CD4-positive, alpha-beta T cell (primary cell): Measurements from ENCODE around the gene CAPN7. TPM values are rescaled to one million over a fixed set of nuclear protein-coding genes. Genes with fewer than 3 reads are reported as not detected.

Experiments used
- ATAC-seq: fragments of 200-7000 bp; cut with Tn5 transposase; one replicate; pipeline ENCODE4 v1.10.0; 2022; ENCODE audit warnings: mild to moderate bottlenecking; ENCODE audit not compliant: poor library complexity
- CTCF ChIA-PET: fragments of 350-600 bp; sonication (Branson Sonifier 250); formaldehyde crosslinking; loops from one replicate; lab custom pipeline; 2021; ENCODE audit warnings: antibody characterized with exemption, inconsistent platforms; lab: Charles Lee
- POLR2A ChIA-PET: fragments of 350-600 bp; sonication (Branson Sonifier 250); formaldehyde crosslinking; loops from one replicate; lab custom pipeline; 2021; ENCODE audit warnings: antibody characterized with exemption, inconsistent platforms; lab: Charles Lee
- DNase-seq, 14 experiments: peaks; one replicate each; pipeline ENCODE4 v3.0.0-alpha.2; 2013 to 2020; ENCODE audit warnings: mixed read lengths in 2 of 14
- H3K27ac ChIP-seq, 2 donors: one replicate each; pipeline versions ENCODE4 v1.5.1 to v1.7.0; 2013; ENCODE audit warnings: low read length in 2 of 2, low read depth in 1 of 2, mild to moderate bottlenecking in 1 of 2
- H3K27me3 ChIP-seq, 2 experiments: 1 replicate in 1 of 2; 2 replicates in 1 of 2; pipeline versions ENCODE4 v1.6.1 to v1.7.0; 2013; ENCODE audit warnings: low read length in 2 of 2, control low read depth in 1 of 2, mild to moderate bottlenecking in 1 of 2, moderate library complexity in 1 of 2; ENCODE audit not compliant: insufficient read depth in 2 of 2, control insufficient read depth in 1 of 2
- H3K36me3 ChIP-seq: one replicate; pipeline ENCODE4 v1.6.1; 2013; ENCODE audit warnings: low read length, control low read depth; ENCODE audit not compliant: insufficient read depth
- H3K4me1 ChIP-seq: one replicate; pipeline ENCODE4 v1.6.1; 2013; ENCODE audit warnings: low read length, control low read depth; ENCODE audit not compliant: insufficient read depth
- H3K4me3 ChIP-seq: one replicate; pipeline ENCODE4 v1.5.1; 2013; ENCODE audit warnings: mild to moderate bottlenecking, low read length, moderate library complexity
- H3K9me3 ChIP-seq, 2 experiments: 1 replicate in 1 of 2; 2 replicates in 1 of 2; pipeline versions ENCODE4 v1.6.1 to v1.7.0; 2013; ENCODE audit warnings: low read length in 2 of 2, mild to moderate bottlenecking in 2 of 2, control low read depth in 1 of 2, moderate library complexity in 1 of 2; ENCODE audit not compliant: control insufficient read depth in 1 of 2, insufficient read depth in 1 of 2
- H3K27ac Mint-ChIP-seq: one replicate; pipeline ENCODE4 v1.8.0; 2020; ENCODE audit warnings: mixed read lengths
- H3K27me3 Mint-ChIP-seq: one replicate; pipeline ENCODE4 v1.8.0; 2021; ENCODE audit warnings: mixed read lengths
- H3K36me3 Mint-ChIP-seq: one replicate; pipeline ENCODE4 v1.8.0; 2021; ENCODE audit warnings: low read depth, mixed read lengths
- H3K4me1 Mint-ChIP-seq: one replicate; pipeline ENCODE4 v1.8.0; 2021; ENCODE audit warnings: low read depth, mixed read lengths
- H3K4me3 Mint-ChIP-seq: one replicate; pipeline ENCODE4 v1.8.0; 2020; ENCODE audit warnings: mild to moderate bottlenecking, mixed read lengths
- H3K9me3 Mint-ChIP-seq: one replicate; pipeline ENCODE4 v1.8.0; 2020; ENCODE audit warnings: mixed read lengths
- intact Hi-C, 2 experiments: fragments of 100-400 bp; cut with DNase I in 1 of 2; cut with micrococcal nuclease in 1 of 2; formaldehyde crosslinking; loops; one replicate each; pipeline versions ENCODE4 v1.15.1 to v1.9.0; 2023 to 2025; cut with DNase I, micrococcal nuclease
- total RNA-seq, 174 experiments: library from RNA in 2 of 174; stranded (reverse) in 2 of 174; gene quantifications; one replicate each; pipeline ENCODE4 v1.2.3 and lab custom pipeline; 2021 to 2026
- TF ChIP-seq, protein P1 (sequence below): fragments of 200-600 bp; IDR thresholded peaks from one replicate; pipeline ENCODE4 v1.8.0; 2022; ENCODE audit warnings: antibody characterized with exemption, mild to moderate bottlenecking

Gene CAPN7
- total RNA-seq, 2 experiments from 2014 or later = 64.7 to 69.4 TPM

DNA sequence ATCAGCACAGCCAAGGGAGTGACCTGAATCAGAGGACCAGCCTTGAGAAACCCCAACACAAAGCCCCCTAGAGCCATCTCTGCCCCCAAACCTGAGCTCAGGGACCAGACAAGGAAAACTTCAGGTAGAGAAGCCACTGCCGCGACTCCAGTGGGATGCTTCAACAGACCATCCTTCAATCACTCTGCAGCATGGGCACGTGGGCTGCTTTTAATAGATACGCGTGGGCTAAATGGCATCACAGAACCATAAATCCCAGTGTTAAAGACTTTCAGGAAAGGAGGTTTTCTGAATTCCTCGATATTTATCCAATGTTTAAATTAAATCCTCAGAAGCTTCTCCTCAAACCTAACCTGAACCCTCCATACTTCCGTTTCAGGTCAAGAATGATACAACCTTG, 95.7 kb downstream of the CAPN7 start:
- H3K4me1 ChIP-seq = peaks cover 74% of the 10 kb centered on the region
- ATAC-seq (no peak), DNase-seq (no peak)
- Mint-ChIP-seq H3K4me1 (peaks cover 79% of the 10 kb centered on the region), H3K9me3 (no peaks in the 10 kb centered on the region), H3K27ac (peak overlapping the region; percentile 82), H3K4me3 (no peak overlapping the region), H3K27me3 (no peaks in the 10 kb centered on the region), H3K36me3 (peaks cover 78% of the 10 kb centered on the region)
- TF ChIP-seq, protein P1, sequence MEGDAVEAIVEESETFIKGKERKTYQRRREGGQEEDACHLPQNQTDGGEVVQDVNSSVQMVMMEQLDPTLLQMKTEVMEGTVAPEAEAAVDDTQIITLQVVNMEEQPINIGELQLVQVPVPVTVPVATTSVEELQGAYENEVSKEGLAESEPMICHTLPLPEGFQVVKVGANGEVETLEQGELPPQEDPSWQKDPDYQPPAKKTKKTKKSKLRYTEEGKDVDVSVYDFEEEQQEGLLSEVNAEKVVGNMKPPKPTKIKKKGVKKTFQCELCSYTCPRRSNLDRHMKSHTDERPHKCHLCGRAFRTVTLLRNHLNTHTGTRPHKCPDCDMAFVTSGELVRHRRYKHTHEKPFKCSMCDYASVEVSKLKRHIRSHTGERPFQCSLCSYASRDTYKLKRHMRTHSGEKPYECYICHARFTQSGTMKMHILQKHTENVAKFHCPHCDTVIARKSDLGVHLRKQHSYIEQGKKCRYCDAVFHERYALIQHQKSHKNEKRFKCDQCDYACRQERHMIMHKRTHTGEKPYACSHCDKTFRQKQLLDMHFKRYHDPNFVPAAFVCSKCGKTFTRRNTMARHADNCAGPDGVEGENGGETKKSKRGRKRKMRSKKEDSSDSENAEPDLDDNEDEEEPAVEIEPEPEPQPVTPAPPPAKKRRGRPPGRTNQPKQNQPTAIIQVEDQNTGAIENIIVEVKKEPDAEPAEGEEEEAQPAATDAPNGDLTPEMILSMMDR = no peak
- intact Hi-C loops = no loop called here
- H3K27me3 ChIP-seq = no peaks in the 10 kb centered on the region
- ChIA-PET CTCF (interaction anchor here (1.6 kb wide), 1 partner anchor 34 kb away, joined by 5 read pairs; no protein-coding TSS in a partner anchor), POLR2A (interaction anchor here (1.0 to 2.2 kb wide), 2 partner anchors 11 to 30 kb away, joined by 3 to 6 read pairs; no protein-coding TSS in a partner anchor)
- no peaks in the 10 kb centered on the region for H3K9me3 ChIP-seq
- no peak overlapping the region for H3K4me3 ChIP-seq
- H3K27ac ChIP-seq = no peak overlapping the region
- peaks cover 49% of the 10 kb centered on the region for H3K36me3 ChIP-seq

Other genes with a start within 250 kb of the CAPN7 start
- 10 to 100 TPM; 59.9 to 60.2 TPM for gene MRPS25, start 140.9 kb upstream of the CAPN7 start, total RNA-seq
- 10 to 100 TPM; 57.2 to 57.9 TPM for gene RBSN, start 107.1 kb upstream of the CAPN7 start, total RNA-seq
- 10 to 100 TPM; 16.8 to 17.7 TPM for gene SH3BP5, start 126.3 kb downstream of the CAPN7 start, total RNA-seq
- gene METTL6, start 221.3 kb downstream of the CAPN7 start, total RNA-seq = 1 to 10 TPM; 4.7 to 5.7 TPM
- 10 to 100 TPM; 31.7 to 34.9 TPM for gene EAF1, start 221.4 kb downstream of the CAPN7 start, total RNA-seq